GM23338 (cell line): ENCODE measurements around the gene ING1. TPM values are rescaled to one million over a fixed set of nuclear protein-coding genes. Genes with fewer than 3 reads are reported as not detected.

Experiments
- ATAC-seq: fragments of 200-7000 bp; cut with Tn5 transposase; 3 replicates; pipeline ENCODE4 v1.9.1; 2020
- DNase-seq: peaks from one replicate; pipeline ENCODE4 v3.0.0-alpha.2; 2015; ENCODE audit warnings: low spot score
- H2AFZ ChIP-seq: fragments of 200-600 bp; sonication (generic); 2 replicates; pipeline ENCODE4 v1.8.0; 2016; ENCODE audit warnings: antibody characterized with exemption, mild to moderate bottlenecking, moderate library complexity
- H3F3A ChIP-seq: fragments of 200-600 bp; sonication (generic); replicated peaks from 2 replicates; pipeline ENCODE4 v1.8.0; 2017; ENCODE audit warnings: antibody characterized with exemption, mixed run types, low read depth
- H3K27ac ChIP-seq: fragments of 200-600 bp; sonication (generic); 2 replicates; pipeline ENCODE4 v1.6.1; 2016; ENCODE audit warnings: low read depth
- H3K27me3 ChIP-seq: fragments of 200-600 bp; sonication (generic); 2 replicates; pipeline ENCODE4 v1.8.0; 2016; ENCODE audit warnings: mild to moderate bottlenecking, mixed run types, moderate library complexity; ENCODE audit not compliant: insufficient read depth
- H3K36me3 ChIP-seq: fragments of 200-600 bp; sonication (generic); 2 replicates; pipeline ENCODE4 v1.8.0; 2016; ENCODE audit warnings: mild to moderate bottlenecking; ENCODE audit not compliant: insufficient read depth
- H3K4me1 ChIP-seq: fragments of 200-600 bp; sonication (generic); 2 replicates; pipeline ENCODE4 v1.8.0; 2016; ENCODE audit warnings: mild to moderate bottlenecking, moderate library complexity; ENCODE audit not compliant: insufficient read depth
- H3K4me2 ChIP-seq: fragments of 200-600 bp; sonication (generic); 2 replicates; pipeline ENCODE4 v1.7.1; 2017; ENCODE audit warnings: mixed run types
- H3K4me3 ChIP-seq: fragments of 200-600 bp; sonication (generic); 2 replicates; pipeline ENCODE4 v1.6.1; 2016; ENCODE audit warnings: mixed run types
- H3K79me2 ChIP-seq: fragments of 200-600 bp; sonication (generic); replicated peaks from 2 replicates; pipeline ENCODE4 v1.8.0; 2017; ENCODE audit warnings: mild to moderate bottlenecking; ENCODE audit not compliant: insufficient read depth
- H3K9me2 ChIP-seq: fragments of 200-600 bp; sonication (generic); 2 replicates; pipeline ENCODE4 v1.8.0; 2017; ENCODE audit not compliant: insufficient read depth
- H4K20me1 ChIP-seq: fragments of 200-600 bp; sonication (generic); replicated peaks from 2 replicates; pipeline ENCODE4 v1.8.0; 2017; ENCODE audit warnings: mild to moderate bottlenecking; ENCODE audit not compliant: insufficient read depth
- H3K27ac Mint-ChIP-seq: 2 replicates; pipeline ENCODE4 v1.8.0; 2020; ENCODE audit warnings: inconsistent platforms, mild to moderate bottlenecking, moderate library complexity, mixed read lengths
- H3K27me3 Mint-ChIP-seq: 3 replicates; pipeline ENCODE4 v1.8.0; 2022; ENCODE audit warnings: low read depth, mild to moderate bottlenecking, moderate library complexity, mixed read lengths, inconsistent platforms; ENCODE audit not compliant: insufficient read depth, poor library complexity
- H3K36me3 Mint-ChIP-seq: 3 replicates; pipeline ENCODE4 v1.8.0; 2021; ENCODE audit warnings: low read depth, mild to moderate bottlenecking, inconsistent platforms, moderate library complexity, mixed read lengths
- H3K4me1 Mint-ChIP-seq: 3 replicates; pipeline ENCODE4 v1.8.0; 2020; ENCODE audit warnings: mild to moderate bottlenecking, inconsistent platforms, mixed read lengths
- H3K4me3 Mint-ChIP-seq: 3 replicates; pipeline ENCODE4 v1.8.0; 2021; ENCODE audit warnings: moderate library complexity, mild to moderate bottlenecking, inconsistent platforms, mixed read lengths
- H3K9me3 Mint-ChIP-seq: 3 replicates; pipeline ENCODE4 v1.8.0; 2020; ENCODE audit warnings: moderate library complexity, mild to moderate bottlenecking, inconsistent platforms, mixed read lengths
- CREB1 ChIP-seq: fragments of 250-450 bp; sonication (Bioruptor Pico); IDR thresholded peaks from 2 replicates; pipeline ENCODE4 v1.5.0; 2020; ENCODE audit warnings: low read depth, mild to moderate bottlenecking, moderate library complexity
- EZH2 ChIP-seq: fragments of 200-600 bp; sonication (generic); IDR thresholded peaks from one replicate; pipeline ENCODE4 v1.8.0; 2017; ENCODE audit warnings: antibody characterized with exemption, mild to moderate bottlenecking, low read depth; ENCODE audit not compliant: unreplicated experiment
- EZH2phosphoT487 ChIP-seq: fragments of 200-600 bp; sonication (generic); IDR thresholded peaks from one replicate; pipeline ENCODE4 v1.8.1; 2018; ENCODE audit warnings: antibody characterized with exemption; ENCODE audit not compliant: unreplicated experiment
- JUNB ChIP-seq: IDR thresholded peaks from one replicate; pipeline ENCODE4 v1.6.1; 2016; ENCODE audit warnings: antibody characterized with exemption; ENCODE audit not compliant: unreplicated experiment
- NANOG ChIP-seq: IDR thresholded peaks from 2 replicates; pipeline ENCODE4 v1.6.1; 2016; ENCODE audit warnings: antibody characterized with exemption, borderline replicate concordance
- POLR2AphosphoS5 ChIP-seq: IDR thresholded peaks from 2 replicates; pipeline ENCODE4 v1.6.1; 2016; ENCODE audit warnings: antibody characterized with exemption, low read depth
- STAT1 ChIP-seq: IDR thresholded peaks from one replicate; pipeline ENCODE4 v1.6.1; 2016; ENCODE audit warnings: antibody characterized with exemption; ENCODE audit not compliant: unreplicated experiment
- polyA plus RNA-seq: library from polyadenylated mRNA; unstranded; fragments of >200 nt; fragmentation: Nextera tagmentation; extraction: Ambion mirVana; gene quantifications from 2 replicates; pipeline ENCODE4 v1.2.1, GENCODE V29; 2016
- total RNA-seq: library from RNA; depleted of rRNA; stranded (reverse); fragments of >200 nt; shearing (Covaris generic); gene quantifications from 2 replicates; pipeline ENCODE4 v1.2.3, GENCODE V29; 2014
- TF ChIP-seq, protein P1 (sequence below), 2 experiments: fragments of 200-600 bp in 1 of 2; sonication (generic) in 1 of 2; conservative IDR thresholded peaks; 2 replicates each; pipeline versions ENCODE4 v1.5.1 to v1.6.1; 2016 to 2017; ENCODE audit warnings: antibody characterized with exemption in 2 of 2, low read depth in 2 of 2, mild to moderate bottlenecking in 2 of 2, moderate library complexity in 1 of 2
- TF ChIP-seq, protein P2 (sequence below): IDR thresholded peaks from one replicate; pipeline ENCODE4 v1.6.1; 2018; ENCODE audit warnings: antibody characterized with exemption; ENCODE audit not compliant: unreplicated experiment

ING1 gene
- total and polyA plus RNA-seq, 2 experiments from 2014 or later = 27.4 to 34.4 TPM

DNA sequence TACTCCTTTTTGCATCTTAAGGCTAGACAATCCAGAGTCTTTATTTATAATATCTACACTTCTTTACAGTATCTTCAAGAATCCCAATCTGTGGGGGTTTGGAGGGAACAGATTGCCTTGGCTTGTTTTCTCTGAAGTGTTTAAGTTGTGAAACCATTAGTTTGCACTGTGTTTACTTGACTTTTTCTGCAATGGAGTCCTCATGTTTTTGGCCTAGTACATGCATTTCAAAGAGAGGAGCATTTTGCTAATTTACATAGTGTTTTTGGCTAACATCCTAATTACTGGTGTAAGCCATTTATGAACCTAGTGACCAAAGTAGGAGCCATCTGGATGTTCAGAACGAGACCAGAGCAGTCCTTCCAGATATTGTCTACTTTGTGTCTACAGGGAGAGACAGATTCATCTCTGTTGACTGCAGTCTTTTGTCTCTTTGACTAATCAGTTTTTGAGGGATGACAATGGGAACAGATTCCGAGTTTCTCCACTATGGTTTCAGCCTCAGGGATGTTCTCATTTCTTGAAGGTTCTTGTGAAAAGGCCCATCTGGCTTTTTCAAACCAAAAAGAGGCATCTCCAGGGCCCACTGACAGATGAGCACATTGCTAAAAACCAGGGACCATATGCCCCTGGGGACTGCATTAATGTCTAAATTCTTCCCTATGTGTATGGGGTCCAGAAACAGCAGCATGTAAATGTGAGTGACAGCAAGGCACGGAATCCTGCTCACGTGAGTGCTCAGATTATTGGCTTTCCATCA lies 53.4 kb downstream of the ING1 start (continued):
- TF ChIP-seq, protein P1, sequence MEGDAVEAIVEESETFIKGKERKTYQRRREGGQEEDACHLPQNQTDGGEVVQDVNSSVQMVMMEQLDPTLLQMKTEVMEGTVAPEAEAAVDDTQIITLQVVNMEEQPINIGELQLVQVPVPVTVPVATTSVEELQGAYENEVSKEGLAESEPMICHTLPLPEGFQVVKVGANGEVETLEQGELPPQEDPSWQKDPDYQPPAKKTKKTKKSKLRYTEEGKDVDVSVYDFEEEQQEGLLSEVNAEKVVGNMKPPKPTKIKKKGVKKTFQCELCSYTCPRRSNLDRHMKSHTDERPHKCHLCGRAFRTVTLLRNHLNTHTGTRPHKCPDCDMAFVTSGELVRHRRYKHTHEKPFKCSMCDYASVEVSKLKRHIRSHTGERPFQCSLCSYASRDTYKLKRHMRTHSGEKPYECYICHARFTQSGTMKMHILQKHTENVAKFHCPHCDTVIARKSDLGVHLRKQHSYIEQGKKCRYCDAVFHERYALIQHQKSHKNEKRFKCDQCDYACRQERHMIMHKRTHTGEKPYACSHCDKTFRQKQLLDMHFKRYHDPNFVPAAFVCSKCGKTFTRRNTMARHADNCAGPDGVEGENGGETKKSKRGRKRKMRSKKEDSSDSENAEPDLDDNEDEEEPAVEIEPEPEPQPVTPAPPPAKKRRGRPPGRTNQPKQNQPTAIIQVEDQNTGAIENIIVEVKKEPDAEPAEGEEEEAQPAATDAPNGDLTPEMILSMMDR (conservative IDR thresholded peaks at IDR 0.05; ENCODE audit: low read depth in 2 of 2) = no peak
- no peak for TF ChIP-seq CREB1
- TF ChIP-seq POLR2AphosphoS5 = no peak
- TF ChIP-seq NANOG = no peak
- TF ChIP-seq, protein P2, sequence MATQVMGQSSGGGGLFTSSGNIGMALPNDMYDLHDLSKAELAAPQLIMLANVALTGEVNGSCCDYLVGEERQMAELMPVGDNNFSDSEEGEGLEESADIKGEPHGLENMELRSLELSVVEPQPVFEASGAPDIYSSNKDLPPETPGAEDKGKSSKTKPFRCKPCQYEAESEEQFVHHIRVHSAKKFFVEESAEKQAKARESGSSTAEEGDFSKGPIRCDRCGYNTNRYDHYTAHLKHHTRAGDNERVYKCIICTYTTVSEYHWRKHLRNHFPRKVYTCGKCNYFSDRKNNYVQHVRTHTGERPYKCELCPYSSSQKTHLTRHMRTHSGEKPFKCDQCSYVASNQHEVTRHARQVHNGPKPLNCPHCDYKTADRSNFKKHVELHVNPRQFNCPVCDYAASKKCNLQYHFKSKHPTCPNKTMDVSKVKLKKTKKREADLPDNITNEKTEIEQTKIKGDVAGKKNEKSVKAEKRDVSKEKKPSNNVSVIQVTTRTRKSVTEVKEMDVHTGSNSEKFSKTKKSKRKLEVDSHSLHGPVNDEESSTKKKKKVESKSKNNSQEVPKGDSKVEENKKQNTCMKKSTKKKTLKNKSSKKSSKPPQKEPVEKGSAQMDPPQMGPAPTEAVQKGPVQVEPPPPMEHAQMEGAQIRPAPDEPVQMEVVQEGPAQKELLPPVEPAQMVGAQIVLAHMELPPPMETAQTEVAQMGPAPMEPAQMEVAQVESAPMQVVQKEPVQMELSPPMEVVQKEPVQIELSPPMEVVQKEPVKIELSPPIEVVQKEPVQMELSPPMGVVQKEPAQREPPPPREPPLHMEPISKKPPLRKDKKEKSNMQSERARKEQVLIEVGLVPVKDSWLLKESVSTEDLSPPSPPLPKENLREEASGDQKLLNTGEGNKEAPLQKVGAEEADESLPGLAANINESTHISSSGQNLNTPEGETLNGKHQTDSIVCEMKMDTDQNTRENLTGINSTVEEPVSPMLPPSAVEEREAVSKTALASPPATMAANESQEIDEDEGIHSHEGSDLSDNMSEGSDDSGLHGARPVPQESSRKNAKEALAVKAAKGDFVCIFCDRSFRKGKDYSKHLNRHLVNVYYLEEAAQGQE = no peak
- no peak for TF ChIP-seq STAT1
- no peak for TF ChIP-seq EZH2phosphoT487
- no peak for TF ChIP-seq EZH2

DNA sequence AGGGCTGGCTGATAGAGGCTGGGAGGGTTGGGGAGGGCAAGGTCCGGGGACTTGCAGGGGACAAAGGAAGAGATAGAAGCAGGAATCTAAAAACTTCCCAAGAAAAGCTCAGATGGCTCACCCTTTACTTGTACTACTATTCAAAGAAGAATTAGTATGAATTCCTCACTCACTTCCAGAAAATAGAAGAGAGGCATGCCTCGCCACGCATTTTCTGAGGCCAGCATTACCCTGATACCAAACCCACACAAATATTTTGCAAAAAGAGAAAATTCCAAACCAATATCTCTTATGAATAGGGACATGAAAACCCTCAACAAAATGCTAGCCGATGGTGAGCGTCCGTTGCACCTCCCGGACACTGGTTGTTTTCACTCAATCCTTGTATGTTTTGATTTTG lies 54.0 kb downstream of the ING1 start:
- no peak overlapping the region for H3K4me3 ChIP-seq
- H2AFZ ChIP-seq = no peak overlapping the region
- H3K27me3 ChIP-seq = no peaks in the 10 kb centered on the region
- no peak for ATAC-seq
- H3K27ac ChIP-seq = no peak overlapping the region
- Mint-ChIP-seq H3K27ac (no peak overlapping the region), H3K36me3 (no peaks in the 10 kb centered on the region), H3K4me1 (peaks cover 3% of the 10 kb centered on the region; the same call in 1 of the 3 replicates), H3K4me3 (no peak overlapping the region), H3K9me3 (peaks cover 4% of the 10 kb centered on the region; the same call in 1 of the 3 replicates), H3K27me3 (no peaks in the 10 kb centered on the region)
- H3F3A ChIP-seq = no peaks in the 10 kb centered on the region
- DNase-seq = no peak
- no peaks in the 10 kb centered on the region for H3K79me2 ChIP-seq
- peaks cover 37% of the 10 kb centered on the region for H3K9me2 ChIP-seq
- no peaks in the 10 kb centered on the region for H3K4me1 ChIP-seq
- H3K4me2 ChIP-seq = no peak overlapping the region
- no peaks in the 10 kb centered on the region for H4K20me1 ChIP-seq
- H3K36me3 ChIP-seq = no peaks in the 10 kb centered on the region
- TF ChIP-seq, protein P2 = no peak
- no peak for TF ChIP-seq CREB1
- no peak for TF ChIP-seq JUNB
- no peak for TF ChIP-seq EZH2
- no peak for TF ChIP-seq EZH2phosphoT487
